ENCODE data around the gene ANKRD34A. TPM values are rescaled to one million over a fixed set of nuclear protein-coding genes. Genes with fewer than 3 reads are reported as not detected.
"Not testable (repeated sequence)": the region's sequence is repeated elsewhere in the genome, so short reads cannot be mapped to it uniquely, and the experiment has no call there.

The ANKRD34A gene
- total RNA-seq, 3 donors from 2014 or later: 0.14 to 0.63 (median 0.41) TPM

- TF ChIP-seq, protein P1, sequence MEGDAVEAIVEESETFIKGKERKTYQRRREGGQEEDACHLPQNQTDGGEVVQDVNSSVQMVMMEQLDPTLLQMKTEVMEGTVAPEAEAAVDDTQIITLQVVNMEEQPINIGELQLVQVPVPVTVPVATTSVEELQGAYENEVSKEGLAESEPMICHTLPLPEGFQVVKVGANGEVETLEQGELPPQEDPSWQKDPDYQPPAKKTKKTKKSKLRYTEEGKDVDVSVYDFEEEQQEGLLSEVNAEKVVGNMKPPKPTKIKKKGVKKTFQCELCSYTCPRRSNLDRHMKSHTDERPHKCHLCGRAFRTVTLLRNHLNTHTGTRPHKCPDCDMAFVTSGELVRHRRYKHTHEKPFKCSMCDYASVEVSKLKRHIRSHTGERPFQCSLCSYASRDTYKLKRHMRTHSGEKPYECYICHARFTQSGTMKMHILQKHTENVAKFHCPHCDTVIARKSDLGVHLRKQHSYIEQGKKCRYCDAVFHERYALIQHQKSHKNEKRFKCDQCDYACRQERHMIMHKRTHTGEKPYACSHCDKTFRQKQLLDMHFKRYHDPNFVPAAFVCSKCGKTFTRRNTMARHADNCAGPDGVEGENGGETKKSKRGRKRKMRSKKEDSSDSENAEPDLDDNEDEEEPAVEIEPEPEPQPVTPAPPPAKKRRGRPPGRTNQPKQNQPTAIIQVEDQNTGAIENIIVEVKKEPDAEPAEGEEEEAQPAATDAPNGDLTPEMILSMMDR (IDR thresholded peaks at IDR 0.05): no peak
- Histone ChIP-seq H3K4me1 (ENCODE audit: low read depth) (peaks cover 7% of the 10 kb centered on the region), H3K4me3 (peak overlapping the region; percentile 33), H3K36me3 (ENCODE audit: low read depth) (no peaks in the 10 kb centered on the region), H3K9me3 (no peaks in the 10 kb centered on the region)
- DNase-seq: peak in 1 of 3 donors; percentile 38
- ATAC-seq: peak; percentile 15
- intact Hi-C loops (cut with DNase I, micrococcal nuclease): no loop called here
Measured at GRCh38 chr1:145927916-145928643, 36.3 kb downstream of the ANKRD34A start.

GRCh38 chr1:145927063-145927886 lies 37.1 kb downstream of the ANKRD34A start, which contains the start of gene RBM8A:
RBM8A (minus strand) TSS chr1:145927484; CDS start chr1:145927426, 58 bp downstream.
- H3K36me3 ChIP-seq (ENCODE audit: low read depth): no peaks in the 10 kb centered on the region
- peak within 1 kb of the TSS; percentile 33 for H3K4me3 ChIP-seq
- H3K4me1 ChIP-seq (ENCODE audit: low read depth): peaks cover 7% of the 10 kb centered on the region
- TF ChIP-seq, protein P1 (IDR thresholded peaks at IDR 0.05): peak; percentile 53
- DNase-seq (peak; percentile 93 to 97 (median 93)), ATAC-seq (peak; percentile 99)
- no peaks in the 10 kb centered on the region for H3K9me3 ChIP-seq
- intact Hi-C loops (cut with DNase I, micrococcal nuclease): no loop called here

DNA sequence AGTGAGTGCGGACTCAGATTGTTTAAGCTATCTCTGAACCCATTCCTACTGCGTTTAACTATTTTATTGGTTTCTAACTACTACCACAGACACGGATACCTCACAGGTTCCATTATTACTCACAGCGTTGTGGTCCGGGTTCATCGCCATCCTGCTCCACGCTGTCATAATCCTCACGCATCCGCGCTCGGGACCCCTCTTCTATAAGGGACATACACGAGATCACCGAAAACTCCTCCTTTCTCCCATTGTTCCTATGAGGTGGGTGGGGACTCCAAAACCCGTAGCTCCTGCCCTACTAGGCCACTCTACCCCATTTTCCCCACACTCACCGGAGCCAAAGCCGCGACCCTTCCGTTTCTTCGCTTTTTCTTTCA lies 37.7 kb downstream of the ANKRD34A start:
- peak; percentile 5 for ATAC-seq
- intact Hi-C loops (cut with DNase I, micrococcal nuclease): no loop called here
- Histone ChIP-seq H3K9me3 (no peaks in the 10 kb centered on the region), H3K4me3 (peak overlapping the region; percentile 33), H3K4me1 (ENCODE audit: low read depth) (peaks cover 7% of the 10 kb centered on the region), H3K36me3 (ENCODE audit: low read depth) (no peaks in the 10 kb centered on the region)
- TF ChIP-seq, protein P1 (IDR thresholded peaks at IDR 0.05): no peak
- DNase-seq: no peak

GRCh38 chr1:145922266-145922665 lies 42.1 kb downstream of the ANKRD34A start:
- intact Hi-C loops (cut with DNase I, micrococcal nuclease): no loop called here
- DNase-seq: no peak
- H3K9me3 ChIP-seq: no peaks in the 10 kb centered on the region
- TF ChIP-seq, protein P1 (IDR thresholded peaks at IDR 0.05): no peak
- H3K4me3 ChIP-seq: no peak overlapping the region
- H3K4me1 ChIP-seq (ENCODE audit: low read depth): peaks cover 26% of the 10 kb centered on the region
- H3K36me3 ChIP-seq (ENCODE audit: low read depth): no peaks in the 10 kb centered on the region
- no peak for ATAC-seq

GRCh38 chr1:145920297-145920696 lies 44.1 kb downstream of the ANKRD34A start:
- DNase-seq; H3K4me3 ChIP-seq; ATAC-seq; H3K36me3 ChIP-seq (ENCODE audit: low read depth); H3K9me3 ChIP-seq; intact Hi-C loops (cut with DNase I, micrococcal nuclease): not testable (repeated sequence)
- H3K4me1 ChIP-seq (ENCODE audit: low read depth): peaks cover 22% of the 10 kb centered on the region
